HepG2 (cell line): ENCODE measurements around the gene RICTOR. TPM values are rescaled to one million over a fixed set of nuclear protein-coding genes. Genes with fewer than 3 reads are reported as not detected.
A peak's percentile ranks its signal among the peaks of the same experiment; 100 is the strongest.

Experiments
- ARID2 ChIP-seq: sonication (generic); formaldehyde crosslinking; IDR thresholded peaks from 2 replicates; pipeline ENCODE4 v1.8.1; 2022; ENCODE audit warnings: mild to moderate bottlenecking, missing genetic modification reagents, borderline replicate concordance
- CCDC6 ChIP-seq: sonication (generic); formaldehyde crosslinking; IDR thresholded peaks from 2 replicates; pipeline ENCODE4 v1.8.1; 2022; ENCODE audit warnings: mild to moderate bottlenecking, missing genetic modification reagents, moderate library complexity
- GLI4 ChIP-seq: sonication (generic); formaldehyde crosslinking; IDR thresholded peaks from 2 replicates; pipeline ENCODE4 v1.5.1; 2020; ENCODE audit warnings: missing genetic modification reagents, mild to moderate bottlenecking, moderate library complexity, borderline replicate concordance
- HNRNPLL ChIP-seq: fragments of 200-400 bp; formaldehyde crosslinking; IDR thresholded peaks from 2 replicates; pipeline ENCODE4 v1.6.1; 2017; ENCODE audit warnings: mild to moderate bottlenecking, low read depth, low read length; ENCODE audit not compliant: poor library complexity, severe bottlenecking
- KLF15 ChIP-seq: sonication (generic); formaldehyde crosslinking; IDR thresholded peaks from 2 replicates; pipeline ENCODE4 v1.8.1; 2023; ENCODE audit warnings: borderline replicate concordance, mild to moderate bottlenecking, inconsistent platforms, missing genetic modification reagents, mixed read lengths
- NCOA2 ChIP-seq: sonication (generic); formaldehyde crosslinking; IDR thresholded peaks from 2 replicates; pipeline ENCODE4 v1.8.0; 2022; ENCODE audit warnings: inconsistent platforms
- NFYB ChIP-seq: sonication (generic); formaldehyde crosslinking; IDR thresholded peaks from 2 replicates; pipeline ENCODE4 v1.4.0; 2020; ENCODE audit warnings: missing genetic modification reagents
- REL ChIP-seq: sonication (generic); formaldehyde crosslinking; conservative IDR thresholded peaks from 2 replicates; pipeline ENCODE4 v1.8.0; 2022; ENCODE audit warnings: mild to moderate bottlenecking, missing genetic modification reagents, moderate library complexity
- TRIM24 ChIP-seq: sonication (generic); formaldehyde crosslinking; IDR thresholded peaks from 2 replicates; pipeline ENCODE4 v1.8.0; 2022; ENCODE audit warnings: mild to moderate bottlenecking, missing genetic modification reagents
- ZEB1 ChIP-seq: IDR thresholded peaks from 2 replicates; pipeline ENCODE4 v1.6.1; 2012; ENCODE audit warnings: mild to moderate bottlenecking, low read depth, inconsistent platforms; ENCODE audit not compliant: insufficient replicate concordance
- ZFX ChIP-seq: sonication (generic); formaldehyde crosslinking; IDR thresholded peaks from 2 replicates; pipeline ENCODE4 v1.4.0; 2020; ENCODE audit warnings: mild to moderate bottlenecking, low read depth, missing genetic modification reagents, moderate library complexity
- ZNF17 ChIP-seq: sonication (generic); formaldehyde crosslinking; IDR thresholded peaks from 2 replicates; pipeline ENCODE4 v1.5.0; 2020; ENCODE audit warnings: mild to moderate bottlenecking, missing genetic modification reagents
- ZNF317 ChIP-seq: sonication (generic); formaldehyde crosslinking; IDR thresholded peaks from 2 replicates; pipeline ENCODE4 v1.5.0; 2020; ENCODE audit warnings: mild to moderate bottlenecking, missing genetic modification reagents
- ZNF546 ChIP-seq: sonication (generic); formaldehyde crosslinking; conservative IDR thresholded peaks from 2 replicates; pipeline ENCODE4 v1.8.1; 2023; ENCODE audit warnings: mild to moderate bottlenecking, missing genetic modification reagents
- polyA plus RNA-seq, 8 experiments: library from polyadenylated mRNA; depleted of rRNA in 3 of 8; stranded (reverse) in 7 of 8; unstranded in 1 of 8; fragments of >200 nt; fragmentation: Illumina TruSeq in 4 of 8; extraction: Trizol in 4 of 8; gene quantifications; 2 replicates each; pipeline versions ENCODE4 v1.2.1 to v1.2.3, GENCODE V29; 2011 to 2016; ENCODE audit warnings: low read depth in 4 of 8, missing spikeins in 1 of 8, mixed read lengths in 1 of 8; ENCODE audit not compliant: insufficient read depth in 1 of 8
- total RNA-seq, 5 experiments: library from RNA; depleted of rRNA; stranded (reverse); fragments of >200 nt; fragmentation: Illumina TruSeq; extraction: Trizol; gene quantifications; 2 replicates each; pipeline ENCODE4 v1.2.3, GENCODE V29; 2016; ENCODE audit warnings: low read depth in 1 of 5
- TF ChIP-seq, protein P1 (sequence below): sonication (generic); formaldehyde crosslinking; IDR thresholded peaks from 2 replicates; pipeline ENCODE4 v1.5.1; 2020; ENCODE audit warnings: missing genetic modification reagents, mild to moderate bottlenecking, borderline replicate concordance
- TF ChIP-seq, protein P2 (sequence below): sonication (generic); formaldehyde crosslinking; IDR thresholded peaks from 2 replicates; pipeline ENCODE4 v1.5.1; 2020; ENCODE audit warnings: missing genetic modification reagents, mild to moderate bottlenecking, borderline replicate concordance
- TF ChIP-seq, protein P3 (sequence below): sonication (generic); formaldehyde crosslinking; IDR thresholded peaks from 2 replicates; pipeline ENCODE4 v1.4.0; 2020; ENCODE audit warnings: missing genetic modification reagents

Gene RICTOR
- total and polyA plus RNA-seq, 2 of the 13 experiments (the other 11 are each of a cell fraction or from before 2014, with no cell fraction given) = 10.7 to 15.4 TPM

DNA sequence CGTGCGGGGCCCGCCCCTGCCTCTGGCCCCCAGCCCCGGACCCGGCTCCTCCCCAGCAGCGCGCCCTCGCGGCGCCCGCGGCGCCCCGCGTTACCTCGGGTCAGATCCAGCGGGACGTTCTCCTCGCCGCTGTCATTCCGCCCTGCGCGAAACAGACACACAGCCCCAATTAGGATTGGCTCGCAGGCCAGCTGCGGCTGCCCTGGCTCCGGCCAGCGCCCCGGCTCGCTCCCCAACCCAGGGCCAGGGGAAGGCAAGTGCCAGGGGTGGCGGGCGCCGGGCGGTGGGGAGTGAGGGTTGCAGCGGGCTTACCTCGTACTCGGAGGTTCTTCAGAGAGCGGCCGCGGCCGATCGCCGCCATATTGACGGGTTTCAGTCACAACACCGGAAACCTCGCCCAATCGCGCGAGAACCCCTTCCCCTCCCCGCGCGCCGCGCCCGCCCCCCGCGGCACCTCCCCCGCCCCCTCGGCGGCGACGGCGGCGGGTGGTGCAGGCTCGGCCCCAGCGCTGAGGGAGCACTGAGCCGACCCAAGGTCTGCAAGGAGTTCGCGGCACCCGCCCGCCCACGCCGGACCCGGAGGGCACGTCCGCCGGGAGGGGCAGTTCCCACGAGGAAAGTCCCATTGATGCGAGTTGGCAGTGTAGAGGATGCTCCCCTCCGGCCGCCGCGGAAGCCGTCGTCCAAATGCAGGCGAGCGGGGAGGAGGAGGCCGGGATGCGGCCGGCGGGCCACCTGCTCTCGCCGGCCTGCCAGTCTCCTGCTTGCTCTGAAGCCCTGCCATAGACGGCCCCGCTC is at the start of gene RICTOR (continued):
- TF ChIP-seq NCOA2 (CRISPR knock-in tag) = no peak
- TF ChIP-seq, protein P1, sequence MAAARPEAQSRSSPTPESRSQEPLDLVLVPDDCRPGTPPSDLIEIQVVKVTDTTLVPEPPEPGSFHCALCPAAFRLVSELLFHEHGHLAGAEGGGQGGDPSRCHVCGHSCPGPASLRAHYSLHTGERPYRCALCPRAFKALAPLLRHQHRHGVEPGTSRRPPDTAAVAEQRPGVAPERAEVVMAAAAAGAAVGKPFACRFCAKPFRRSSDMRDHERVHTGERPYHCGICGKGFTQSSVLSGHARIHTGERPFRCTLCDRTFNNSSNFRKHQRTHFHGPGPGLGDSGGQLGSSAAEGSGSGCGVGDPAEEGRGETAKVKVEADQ (CRISPR knock-in tag) = no peak
- TF ChIP-seq ZEB1 = no peak
- no peak for TF ChIP-seq NFYB (CRISPR knock-in tag)
- no peak; the same call in 1 of the 2 replicates for TF ChIP-seq KLF15 (CRISPR knock-in tag)
- TF ChIP-seq ARID2 (CRISPR knock-in tag) = no peak
- peak; percentile 93 for TF ChIP-seq ZFX (CRISPR knock-in tag)
- no peak for TF ChIP-seq TRIM24
- TF ChIP-seq CCDC6 (CRISPR knock-in tag) = peak; percentile 90
- TF ChIP-seq REL = peak; percentile 49; the same call in 1 of the 2 replicates
- no peak for TF ChIP-seq ZNF546 (CRISPR knock-in tag)
- TF ChIP-seq, protein P2, sequence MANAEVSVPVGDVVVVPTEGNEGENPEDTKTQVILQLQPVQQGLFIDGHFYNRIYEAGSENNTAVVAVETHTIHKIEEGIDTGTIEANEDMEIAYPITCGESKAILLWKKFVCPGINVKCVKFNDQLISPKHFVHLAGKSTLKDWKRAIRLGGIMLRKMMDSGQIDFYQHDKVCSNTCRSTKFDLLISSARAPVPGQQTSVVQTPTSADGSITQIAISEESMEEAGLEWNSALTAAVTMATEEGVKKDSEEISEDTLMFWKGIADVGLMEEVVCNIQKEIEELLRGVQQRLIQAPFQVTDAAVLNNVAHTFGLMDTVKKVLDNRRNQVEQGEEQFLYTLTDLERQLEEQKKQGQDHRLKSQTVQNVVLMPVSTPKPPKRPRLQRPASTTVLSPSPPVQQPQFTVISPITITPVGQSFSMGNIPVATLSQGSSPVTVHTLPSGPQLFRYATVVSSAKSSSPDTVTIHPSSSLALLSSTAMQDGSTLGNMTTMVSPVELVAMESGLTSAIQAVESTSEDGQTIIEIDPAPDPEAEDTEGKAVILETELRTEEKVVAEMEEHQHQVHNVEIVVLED (CRISPR knock-in tag) = peak; percentile 59; the same call in 1 of the 2 replicates
- TF ChIP-seq, protein P3, sequence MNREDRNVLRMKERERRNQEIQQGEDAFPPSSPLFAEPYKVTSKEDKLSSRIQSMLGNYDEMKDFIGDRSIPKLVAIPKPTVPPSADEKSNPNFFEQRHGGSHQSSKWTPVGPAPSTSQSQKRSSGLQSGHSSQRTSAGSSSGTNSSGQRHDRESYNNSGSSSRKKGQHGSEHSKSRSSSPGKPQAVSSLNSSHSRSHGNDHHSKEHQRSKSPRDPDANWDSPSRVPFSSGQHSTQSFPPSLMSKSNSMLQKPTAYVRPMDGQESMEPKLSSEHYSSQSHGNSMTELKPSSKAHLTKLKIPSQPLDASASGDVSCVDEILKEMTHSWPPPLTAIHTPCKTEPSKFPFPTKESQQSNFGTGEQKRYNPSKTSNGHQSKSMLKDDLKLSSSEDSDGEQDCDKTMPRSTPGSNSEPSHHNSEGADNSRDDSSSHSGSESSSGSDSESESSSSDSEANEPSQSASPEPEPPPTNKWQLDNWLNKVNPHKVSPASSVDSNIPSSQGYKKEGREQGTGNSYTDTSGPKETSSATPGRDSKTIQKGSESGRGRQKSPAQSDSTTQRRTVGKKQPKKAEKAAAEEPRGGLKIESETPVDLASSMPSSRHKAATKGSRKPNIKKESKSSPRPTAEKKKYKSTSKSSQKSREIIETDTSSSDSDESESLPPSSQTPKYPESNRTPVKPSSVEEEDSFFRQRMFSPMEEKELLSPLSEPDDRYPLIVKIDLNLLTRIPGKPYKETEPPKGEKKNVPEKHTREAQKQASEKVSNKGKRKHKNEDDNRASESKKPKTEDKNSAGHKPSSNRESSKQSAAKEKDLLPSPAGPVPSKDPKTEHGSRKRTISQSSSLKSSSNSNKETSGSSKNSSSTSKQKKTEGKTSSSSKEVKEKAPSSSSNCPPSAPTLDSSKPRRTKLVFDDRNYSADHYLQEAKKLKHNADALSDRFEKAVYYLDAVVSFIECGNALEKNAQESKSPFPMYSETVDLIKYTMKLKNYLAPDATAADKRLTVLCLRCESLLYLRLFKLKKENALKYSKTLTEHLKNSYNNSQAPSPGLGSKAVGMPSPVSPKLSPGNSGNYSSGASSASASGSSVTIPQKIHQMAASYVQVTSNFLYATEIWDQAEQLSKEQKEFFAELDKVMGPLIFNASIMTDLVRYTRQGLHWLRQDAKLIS (CRISPR knock-in tag) = no peak
- peak; percentile 42 for TF ChIP-seq HNRNPLL
- TF ChIP-seq ZNF17 (CRISPR knock-in tag) = no peak
- no peak; the same call in 1 of the 2 replicates for TF ChIP-seq GLI4
- TF ChIP-seq ZNF317 = peak; percentile 65; the same call in 1 of the 2 replicates
